Measurements from ENCODE around the gene RHOBTB3. TPM values are rescaled to one million over a fixed set of nuclear protein-coding genes. Genes with fewer than 3 reads are reported as not detected.

The RHOBTB3 gene
- total RNA-seq, 4 donors from 2014 or later = 16.7 to 39.4 (median 28.2) TPM

DNA sequence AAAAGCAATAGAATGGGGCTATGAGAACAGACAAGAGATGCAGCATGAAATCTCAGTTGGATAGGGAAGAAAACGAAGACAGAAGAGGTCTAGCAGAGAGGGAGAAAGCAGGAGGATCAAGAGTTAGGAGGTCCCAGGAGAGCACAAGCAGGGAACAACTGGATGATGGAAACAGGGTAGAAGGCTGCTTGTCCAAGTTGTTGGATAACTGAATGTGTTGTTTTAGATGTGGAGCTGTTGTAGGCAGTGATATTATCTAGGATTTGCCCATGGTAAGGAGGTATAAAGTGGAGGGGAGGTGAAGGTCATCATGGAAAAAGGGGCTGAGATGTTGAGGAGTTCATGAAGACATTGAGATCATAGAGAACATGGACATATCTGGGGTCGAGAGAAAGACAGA is 12.4 kb upstream of the RHOBTB3 start:
- WGBS, 2 donors = 94 to 98% methylated on average over 2 of the region's 2 CpGs
- H3K4me3 ChIP-seq (ENCODE audit: low read depth, poor library complexity, severe bottlenecking) = no peak overlapping the region
- TF ChIP-seq POLR2A (IDR thresholded peaks at IDR 0.05) = no peak
- TF ChIP-seq, protein P1, sequence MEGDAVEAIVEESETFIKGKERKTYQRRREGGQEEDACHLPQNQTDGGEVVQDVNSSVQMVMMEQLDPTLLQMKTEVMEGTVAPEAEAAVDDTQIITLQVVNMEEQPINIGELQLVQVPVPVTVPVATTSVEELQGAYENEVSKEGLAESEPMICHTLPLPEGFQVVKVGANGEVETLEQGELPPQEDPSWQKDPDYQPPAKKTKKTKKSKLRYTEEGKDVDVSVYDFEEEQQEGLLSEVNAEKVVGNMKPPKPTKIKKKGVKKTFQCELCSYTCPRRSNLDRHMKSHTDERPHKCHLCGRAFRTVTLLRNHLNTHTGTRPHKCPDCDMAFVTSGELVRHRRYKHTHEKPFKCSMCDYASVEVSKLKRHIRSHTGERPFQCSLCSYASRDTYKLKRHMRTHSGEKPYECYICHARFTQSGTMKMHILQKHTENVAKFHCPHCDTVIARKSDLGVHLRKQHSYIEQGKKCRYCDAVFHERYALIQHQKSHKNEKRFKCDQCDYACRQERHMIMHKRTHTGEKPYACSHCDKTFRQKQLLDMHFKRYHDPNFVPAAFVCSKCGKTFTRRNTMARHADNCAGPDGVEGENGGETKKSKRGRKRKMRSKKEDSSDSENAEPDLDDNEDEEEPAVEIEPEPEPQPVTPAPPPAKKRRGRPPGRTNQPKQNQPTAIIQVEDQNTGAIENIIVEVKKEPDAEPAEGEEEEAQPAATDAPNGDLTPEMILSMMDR (IDR thresholded peaks at IDR 0.05) = no peak
- intact Hi-C loops (cut with DNase I; ENCODE audit: low total_unique reads) = no loop called here
- no peak for DNase-seq (ENCODE audit: low spot score in 2 of 2)

DNA sequence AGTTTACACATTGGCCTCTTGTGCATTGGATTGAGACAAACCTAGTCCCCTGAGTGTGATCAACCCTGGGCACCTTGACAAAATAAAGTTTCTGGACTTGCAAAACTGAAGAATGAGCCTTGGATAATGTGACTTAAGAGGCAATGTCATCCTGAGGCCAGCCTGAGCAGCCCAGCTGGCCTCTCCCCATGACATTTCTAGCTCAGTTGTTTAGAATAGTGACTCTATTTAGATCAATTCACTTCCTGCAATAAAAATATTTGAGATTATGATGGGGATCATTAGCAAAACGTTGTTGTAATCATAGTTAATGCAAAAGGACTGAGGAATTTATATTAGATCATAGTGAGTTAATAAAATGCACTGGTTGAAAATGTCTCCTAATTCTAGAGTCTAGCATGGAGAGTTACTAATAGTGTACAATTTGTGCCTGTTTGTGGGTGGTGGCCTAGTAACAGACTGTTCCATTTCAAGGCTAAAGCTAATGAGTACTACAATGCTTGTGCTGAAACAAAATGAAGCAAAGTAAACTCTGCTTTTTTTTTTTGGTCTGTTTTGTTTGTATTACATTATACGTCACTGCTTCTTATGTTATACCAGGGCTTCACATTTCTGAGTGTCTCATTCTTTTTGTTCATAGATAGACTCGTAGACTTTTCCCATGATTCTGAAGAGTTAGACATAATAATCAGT is 10.9 kb upstream of the RHOBTB3 start:
- no peak for DNase-seq (ENCODE audit: low spot score in 2 of 2)
- intact Hi-C loops (cut with DNase I; ENCODE audit: low total_unique reads) = no loop called here
- 62 to 68% methylated on average over 3 of the region's 3 CpGs for WGBS, 2 donors
- no peak overlapping the region for H3K4me3 ChIP-seq (ENCODE audit: low read depth, poor library complexity, severe bottlenecking)
- TF ChIP-seq POLR2A (IDR thresholded peaks at IDR 0.05) = no peak
- TF ChIP-seq, protein P1 (IDR thresholded peaks at IDR 0.05) = no peak

DNA sequence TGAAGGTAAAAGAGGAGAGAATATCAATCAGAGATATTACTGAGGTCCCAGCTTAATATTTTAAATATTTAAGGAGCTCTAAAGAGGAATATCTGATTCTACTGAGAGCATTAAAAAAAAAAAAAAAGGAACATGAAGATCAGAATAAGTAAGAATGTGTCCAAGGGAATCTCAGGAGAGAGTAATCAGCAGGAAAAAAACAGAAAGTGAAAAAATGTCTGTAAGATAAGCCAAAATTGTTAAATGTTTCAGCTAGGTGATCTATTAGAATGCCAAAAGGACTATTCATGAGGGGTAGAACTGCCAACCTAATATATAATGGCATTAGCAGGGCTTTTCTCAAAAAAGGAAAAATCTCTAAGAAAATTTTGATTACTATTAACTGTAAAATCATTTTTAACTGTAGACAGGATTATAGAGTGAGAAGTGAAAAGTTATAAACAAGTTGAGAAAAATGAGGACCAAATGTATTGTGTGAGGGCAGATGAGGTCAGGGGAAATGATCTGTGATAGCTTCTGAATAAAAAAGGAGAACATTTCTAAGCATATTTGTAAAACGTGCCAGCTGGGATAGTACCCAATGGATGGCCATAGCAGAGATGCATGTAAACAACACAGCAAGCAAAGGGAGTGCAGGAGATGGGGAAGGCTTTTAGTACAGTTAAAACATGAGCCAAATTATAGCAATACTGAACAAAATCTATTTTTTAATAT is 9.4 kb upstream of the RHOBTB3 start:
- no peak for TF ChIP-seq POLR2A (IDR thresholded peaks at IDR 0.05)
- TF ChIP-seq, protein P1 (IDR thresholded peaks at IDR 0.05) = no peak
- 57 to 59% methylated on average over 1 of the region's 1 CpG for WGBS, 2 donors
- DNase-seq (ENCODE audit: low spot score in 2 of 2) = no peak
- intact Hi-C loops (cut with DNase I; ENCODE audit: low total_unique reads) = no loop called here
- H3K4me3 ChIP-seq (ENCODE audit: low read depth, poor library complexity, severe bottlenecking) = no peak overlapping the region

DNA sequence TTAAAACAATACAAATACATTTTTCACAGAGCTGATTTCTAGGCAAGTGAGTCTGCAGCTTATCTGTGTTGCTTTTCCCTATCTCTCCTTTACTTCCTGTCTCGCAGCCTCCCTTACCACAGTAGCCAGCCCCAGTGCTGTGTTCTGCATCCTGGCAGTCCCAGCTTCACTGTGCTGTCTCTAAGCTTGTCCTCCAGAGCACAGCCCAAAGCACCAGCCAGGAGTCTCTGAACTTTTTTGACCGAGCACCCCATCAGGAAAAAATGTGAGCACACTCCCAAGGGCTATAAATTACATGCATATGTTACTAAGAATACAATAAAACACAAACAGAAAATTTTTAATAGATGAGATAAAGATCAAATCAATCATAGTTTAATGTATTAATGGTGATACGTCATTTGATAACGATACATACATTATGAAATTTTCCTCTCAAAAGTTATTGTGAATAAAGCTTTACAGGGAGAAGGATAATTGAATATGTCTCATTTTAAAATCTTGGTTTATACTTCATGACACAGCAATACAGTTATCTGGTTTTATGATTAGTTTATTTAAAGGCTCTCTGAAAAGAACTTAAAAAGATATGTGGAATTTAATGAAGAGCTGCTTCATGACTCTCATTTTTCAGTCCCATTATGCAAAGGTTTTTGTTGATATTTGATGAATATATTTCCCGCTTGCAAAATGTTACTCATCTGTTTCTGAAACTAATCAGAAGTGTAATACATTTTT is 7.3 kb upstream of the RHOBTB3 start:
- intact Hi-C loops (cut with DNase I; ENCODE audit: low total_unique reads) = no loop called here
- no peak for DNase-seq (ENCODE audit: low spot score in 2 of 2)
- H3K4me3 ChIP-seq (ENCODE audit: low read depth, poor library complexity, severe bottlenecking) = no peak overlapping the region
- WGBS, 2 donors = 65 to 77% methylated on average over 5 of the region's 5 CpGs
- TF ChIP-seq POLR2A (IDR thresholded peaks at IDR 0.05) = no peak
- TF ChIP-seq, protein P1 (IDR thresholded peaks at IDR 0.05) = no peak

DNA sequence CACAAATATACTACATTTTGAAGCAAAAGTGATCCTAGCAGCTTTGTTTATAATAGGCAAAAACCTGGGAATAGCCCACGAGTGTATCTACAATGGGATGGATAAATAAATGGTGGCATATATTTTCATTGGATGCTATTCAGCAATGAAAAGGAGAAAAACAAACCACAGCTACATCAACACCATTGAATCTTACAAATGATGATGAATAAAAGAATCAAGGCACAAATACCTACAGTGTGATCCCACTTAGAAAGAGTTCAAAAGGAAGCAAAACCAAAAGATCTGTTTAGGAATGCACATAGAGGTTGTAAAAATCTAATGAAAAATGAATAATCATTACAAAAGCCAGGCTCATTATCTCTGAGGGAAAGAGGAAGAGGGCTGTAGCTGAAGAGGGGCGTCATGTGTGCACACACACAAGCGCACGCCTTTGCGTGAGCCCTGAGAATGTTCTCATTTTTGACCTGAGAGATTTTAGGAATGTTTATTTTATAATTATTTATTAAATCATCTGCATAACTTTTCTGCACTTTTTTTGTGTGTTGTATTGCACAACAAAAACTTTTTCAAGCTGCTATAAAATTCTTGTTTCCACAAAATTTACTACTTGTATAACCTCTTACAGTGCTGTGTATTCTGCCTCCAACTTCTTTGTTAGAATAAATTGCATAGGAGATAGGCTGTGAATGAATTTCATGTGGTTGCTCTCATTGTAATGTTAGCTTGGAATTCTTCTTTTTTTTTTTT is 5.9 kb upstream of the RHOBTB3 start:
- DNase-seq (ENCODE audit: low spot score in 2 of 2) = no peak
- TF ChIP-seq POLR2A (IDR thresholded peaks at IDR 0.05) = no peak
- TF ChIP-seq, protein P1 (IDR thresholded peaks at IDR 0.05) = no peak
- intact Hi-C loops (cut with DNase I; ENCODE audit: low total_unique reads) = no loop called here
- 78 to 80% methylated on average over 5 of the region's 5 CpGs for WGBS, 2 donors
- no peak overlapping the region for H3K4me3 ChIP-seq (ENCODE audit: low read depth, poor library complexity, severe bottlenecking)
